ENCODE data around the gene ZSCAN4.

DNA sequence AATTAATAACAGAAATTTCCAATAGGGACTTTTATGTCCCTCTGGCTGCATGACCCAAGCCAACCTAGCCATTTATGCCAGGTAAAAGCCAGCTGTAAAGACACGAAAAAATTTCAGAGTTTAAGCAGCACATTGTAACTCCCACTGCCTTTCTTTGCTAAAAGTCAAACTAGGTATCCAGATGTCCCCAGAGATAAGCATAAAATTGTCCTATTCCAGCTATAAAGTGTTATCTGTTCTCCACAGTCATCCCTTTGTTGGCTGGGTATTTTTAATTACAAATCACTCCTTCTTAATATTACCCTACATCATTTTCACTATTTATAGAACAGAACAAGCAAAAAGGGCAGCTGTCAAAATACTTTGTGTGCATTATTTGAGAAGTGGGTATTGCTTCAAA, 43.5 kb downstream of the ZSCAN4 start:
- no peak for TF ChIP-seq POLR2A (IDR thresholded peaks at IDR 0.05)
- TF ChIP-seq, protein P1, sequence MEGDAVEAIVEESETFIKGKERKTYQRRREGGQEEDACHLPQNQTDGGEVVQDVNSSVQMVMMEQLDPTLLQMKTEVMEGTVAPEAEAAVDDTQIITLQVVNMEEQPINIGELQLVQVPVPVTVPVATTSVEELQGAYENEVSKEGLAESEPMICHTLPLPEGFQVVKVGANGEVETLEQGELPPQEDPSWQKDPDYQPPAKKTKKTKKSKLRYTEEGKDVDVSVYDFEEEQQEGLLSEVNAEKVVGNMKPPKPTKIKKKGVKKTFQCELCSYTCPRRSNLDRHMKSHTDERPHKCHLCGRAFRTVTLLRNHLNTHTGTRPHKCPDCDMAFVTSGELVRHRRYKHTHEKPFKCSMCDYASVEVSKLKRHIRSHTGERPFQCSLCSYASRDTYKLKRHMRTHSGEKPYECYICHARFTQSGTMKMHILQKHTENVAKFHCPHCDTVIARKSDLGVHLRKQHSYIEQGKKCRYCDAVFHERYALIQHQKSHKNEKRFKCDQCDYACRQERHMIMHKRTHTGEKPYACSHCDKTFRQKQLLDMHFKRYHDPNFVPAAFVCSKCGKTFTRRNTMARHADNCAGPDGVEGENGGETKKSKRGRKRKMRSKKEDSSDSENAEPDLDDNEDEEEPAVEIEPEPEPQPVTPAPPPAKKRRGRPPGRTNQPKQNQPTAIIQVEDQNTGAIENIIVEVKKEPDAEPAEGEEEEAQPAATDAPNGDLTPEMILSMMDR (IDR thresholded peaks at IDR 0.05): no peak

All from tibial nerve (tissue), 3 donors.